ENCODE results near the gene SIMC1.

DNA sequence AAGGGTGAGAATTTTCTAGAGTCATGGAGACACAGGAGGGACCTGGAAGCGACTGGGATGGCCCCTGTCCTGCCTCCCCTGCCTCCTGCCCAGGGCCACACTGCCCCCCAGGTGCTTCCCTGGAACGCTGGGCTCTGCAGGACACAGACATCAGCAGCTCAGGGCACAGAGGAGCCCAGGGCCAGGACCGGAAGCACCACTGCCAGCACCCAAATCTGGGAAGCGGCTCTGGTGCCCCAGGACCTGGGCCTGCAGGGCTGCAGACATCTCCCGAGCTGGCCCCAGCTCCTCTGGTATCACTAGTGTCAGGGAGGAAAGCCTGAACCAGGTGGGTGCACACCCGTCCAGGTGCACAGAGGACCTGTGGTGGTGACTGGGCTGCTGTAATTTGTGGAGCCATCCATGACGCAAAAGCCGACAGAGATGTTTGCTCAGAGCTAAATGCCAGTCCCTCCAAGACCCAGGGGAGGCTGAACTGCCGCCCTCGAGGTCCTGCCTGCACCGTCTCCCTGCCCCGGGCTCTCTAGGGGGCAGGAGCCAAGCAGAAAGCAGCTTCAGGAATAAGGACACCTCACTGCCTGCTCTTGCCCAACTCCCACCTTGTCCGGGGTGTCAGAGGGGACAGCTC lies 46.0 kb upstream of the SIMC1 start:
- TF ChIP-seq, protein P1, sequence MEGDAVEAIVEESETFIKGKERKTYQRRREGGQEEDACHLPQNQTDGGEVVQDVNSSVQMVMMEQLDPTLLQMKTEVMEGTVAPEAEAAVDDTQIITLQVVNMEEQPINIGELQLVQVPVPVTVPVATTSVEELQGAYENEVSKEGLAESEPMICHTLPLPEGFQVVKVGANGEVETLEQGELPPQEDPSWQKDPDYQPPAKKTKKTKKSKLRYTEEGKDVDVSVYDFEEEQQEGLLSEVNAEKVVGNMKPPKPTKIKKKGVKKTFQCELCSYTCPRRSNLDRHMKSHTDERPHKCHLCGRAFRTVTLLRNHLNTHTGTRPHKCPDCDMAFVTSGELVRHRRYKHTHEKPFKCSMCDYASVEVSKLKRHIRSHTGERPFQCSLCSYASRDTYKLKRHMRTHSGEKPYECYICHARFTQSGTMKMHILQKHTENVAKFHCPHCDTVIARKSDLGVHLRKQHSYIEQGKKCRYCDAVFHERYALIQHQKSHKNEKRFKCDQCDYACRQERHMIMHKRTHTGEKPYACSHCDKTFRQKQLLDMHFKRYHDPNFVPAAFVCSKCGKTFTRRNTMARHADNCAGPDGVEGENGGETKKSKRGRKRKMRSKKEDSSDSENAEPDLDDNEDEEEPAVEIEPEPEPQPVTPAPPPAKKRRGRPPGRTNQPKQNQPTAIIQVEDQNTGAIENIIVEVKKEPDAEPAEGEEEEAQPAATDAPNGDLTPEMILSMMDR (IDR thresholded peaks at IDR 0.05): no peak
- TF ChIP-seq EZH2phosphoT487 (IDR thresholded peaks at IDR 0.05): no peak
- TF ChIP-seq EZH2 (IDR thresholded peaks at IDR 0.05): no peak
